NCI-H526 treated with DMSO at 0.1 percent for 48 hours (cell line): Measurements from ENCODE around the gene TRIM58.

Source experiments
- DNase-seq: peaks from one replicate; lab custom pipeline; 2025; lab: John Stamatoyannopoulos, UW

Gene TRIM58

GRCh38 chr1:247857069-247857984, at the start of gene TRIM58:
TRIM58 (plus strand) TSS chr1:247857187; CDS start chr1:247857247, 60 bp downstream.
- DNase-seq = peak; percentile 32

- DNase-seq = no peak
Measured at GRCh38 chr1:247812637-247813036, 44.4 kb upstream of the TRIM58 start.

- no peak for DNase-seq
Measured at GRCh38 chr1:247822060-247822459, 34.9 kb upstream of the TRIM58 start.

GRCh38 chr1:247824023-247824422, 33.0 kb upstream of the TRIM58 start, which contains the start of gene OR14A16:
OR14A16 (minus strand) TSS chr1:247824119; CDS start chr1:247815729, 8,390 bp downstream.
- DNase-seq = peak; percentile 89

GRCh38 chr1:247825362-247825761, 31.6 kb upstream of the TRIM58 start:
- no peak for DNase-seq

- DNase-seq = no peak
Measured at GRCh38 chr1:247829656-247830055, 27.3 kb upstream of the TRIM58 start.

- no peak for DNase-seq
Measured at GRCh38 chr1:247833601-247834000, 23.4 kb upstream of the TRIM58 start.

- DNase-seq = no peak
Measured at GRCh38 chr1:247840818-247841217, 16.2 kb upstream of the TRIM58 start.

GRCh38 chr1:247841796-247842195, 15.2 kb upstream of the TRIM58 start, which contains the start of gene OR11L1:
OR11L1 (minus strand) TSS chr1:247841896; CDS start chr1:247841896, 0 bp downstream.
- DNase-seq = no peak

GRCh38 chr1:247843411-247843810, 13.6 kb upstream of the TRIM58 start:
- no peak for DNase-seq

GRCh38 chr1:247845011-247845692, 11.8 kb upstream of the TRIM58 start:
- no peak for DNase-seq

- no peak for DNase-seq
Measured at GRCh38 chr1:247845693-247846017, 11.3 kb upstream of the TRIM58 start.

GRCh38 chr1:247848346-247848745, 8.6 kb upstream of the TRIM58 start:
- DNase-seq = no peak

GRCh38 chr1:247849616-247850015, 7.4 kb upstream of the TRIM58 start:
- no peak for DNase-seq

- no peak for DNase-seq
Measured at GRCh38 chr1:247854899-247855545, 2.0 kb upstream of the TRIM58 start.

GRCh38 chr1:247855911-247856310, 1.1 kb upstream of the TRIM58 start:
- no peak for DNase-seq

- no peak for DNase-seq
Measured at GRCh38 chr1:247857985-247858619, 1.1 kb downstream of the TRIM58 start.

- no peak for DNase-seq
Measured at GRCh38 chr1:247862756-247863155, 5.8 kb downstream of the TRIM58 start.

- no peak for DNase-seq
Measured at GRCh38 chr1:247864644-247865043, 7.7 kb downstream of the TRIM58 start.

- no peak for DNase-seq
Measured at GRCh38 chr1:247865416-247865815, 8.4 kb downstream of the TRIM58 start.

- DNase-seq = no peak
Measured at GRCh38 chr1:247883346-247883745, 26.4 kb downstream of the TRIM58 start.

GRCh38 chr1:247884797-247885413, 27.9 kb downstream of the TRIM58 start:
- no peak for DNase-seq
